HT1080 (cell line): ENCODE measurements around the gene PIPOX. TPM values are rescaled to one million over a fixed set of nuclear protein-coding genes. Genes with fewer than 3 reads are reported as not detected.

Experiments
- DNase-seq: peaks from one replicate; pipeline ENCODE4 v3.0.0-alpha.2; 2015; ENCODE audit warnings: low read depth
- total RNA-seq: library from RNA; depleted of rRNA; stranded (reverse); fragments of >200 nt; shearing (Covaris generic); gene quantifications from 2 replicates; pipeline ENCODE4 v1.2.3, GENCODE V29; 2014

PIPOX gene
- total RNA-seq, 1 experiment from 2014 or later: 0.14 TPM

DNA sequence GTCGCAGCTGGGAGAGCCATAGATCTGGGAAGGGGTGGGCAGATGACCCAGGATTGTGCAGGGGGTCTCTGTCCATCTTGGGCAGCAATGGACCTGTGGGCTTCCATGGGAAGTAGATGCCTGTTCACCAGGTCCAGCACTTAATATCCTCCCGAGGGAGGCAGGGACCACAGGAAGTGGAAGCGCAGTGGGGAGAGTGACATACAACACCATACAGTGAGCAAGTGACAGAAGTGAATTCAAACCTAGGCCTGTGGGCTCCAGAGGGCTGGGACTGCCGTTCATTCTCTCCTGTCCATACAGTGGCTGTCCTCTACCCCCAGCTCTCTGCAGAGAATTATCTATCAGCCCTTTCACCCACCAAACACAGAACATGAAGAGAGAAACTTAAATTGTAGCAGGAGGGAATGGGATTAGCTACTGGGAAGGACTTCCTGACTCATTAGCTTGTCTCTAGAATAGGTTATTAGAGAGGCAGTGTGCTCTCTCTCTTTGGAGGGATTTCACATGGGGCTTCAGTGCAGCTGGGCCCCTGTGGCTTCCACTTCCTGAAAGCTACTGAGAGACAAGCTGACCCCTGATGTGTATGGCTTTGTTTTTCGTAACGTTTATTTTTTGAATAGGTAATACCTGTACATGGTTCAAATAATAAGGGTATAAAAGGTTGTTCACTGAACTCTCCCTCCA, 24.0 kb upstream of the PIPOX start:
- no peak for DNase-seq

DNA sequence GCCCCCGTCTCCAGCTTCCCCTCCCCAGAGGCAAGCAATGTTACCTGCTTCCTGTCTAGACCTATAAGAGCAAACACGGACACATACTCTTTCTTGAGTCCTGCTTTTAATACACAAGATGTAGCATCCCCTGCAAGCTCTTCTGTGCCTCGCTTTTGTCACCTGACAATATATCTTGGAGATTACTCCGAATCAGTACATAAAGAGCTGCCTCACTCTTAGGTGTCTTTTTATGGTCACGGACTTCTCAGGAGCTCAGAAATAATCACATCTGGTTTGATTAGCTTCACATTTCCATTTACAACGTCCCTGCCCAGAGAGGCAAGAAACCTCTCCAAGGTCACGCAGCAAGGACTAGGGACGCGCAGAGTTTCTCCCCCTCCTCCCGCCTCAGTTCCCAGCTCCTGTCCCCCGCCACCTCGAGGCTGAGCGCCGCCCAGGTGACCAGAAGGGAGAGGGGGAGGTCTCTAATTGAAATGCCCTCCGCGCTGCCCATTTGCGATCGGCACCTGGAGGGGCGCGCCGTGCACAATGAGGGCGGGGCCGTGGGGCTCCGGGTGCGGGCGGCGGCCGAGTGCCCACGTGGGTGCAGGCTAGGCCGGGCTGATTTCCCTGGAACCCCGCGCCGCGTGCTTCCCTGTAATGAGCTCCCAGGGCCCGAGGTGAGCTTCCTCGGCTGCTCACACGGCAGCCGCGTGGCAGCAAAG, 23.3 kb upstream of the PIPOX start:
- DNase-seq: no peak

- no peak for DNase-seq
These were observed 22.4 kb upstream of the PIPOX start for GRCh38 chr17:29020576-29020975.

- no peak for DNase-seq
These were observed 21.7 kb upstream of the PIPOX start for GRCh38 chr17:29021226-29021625.

DNA sequence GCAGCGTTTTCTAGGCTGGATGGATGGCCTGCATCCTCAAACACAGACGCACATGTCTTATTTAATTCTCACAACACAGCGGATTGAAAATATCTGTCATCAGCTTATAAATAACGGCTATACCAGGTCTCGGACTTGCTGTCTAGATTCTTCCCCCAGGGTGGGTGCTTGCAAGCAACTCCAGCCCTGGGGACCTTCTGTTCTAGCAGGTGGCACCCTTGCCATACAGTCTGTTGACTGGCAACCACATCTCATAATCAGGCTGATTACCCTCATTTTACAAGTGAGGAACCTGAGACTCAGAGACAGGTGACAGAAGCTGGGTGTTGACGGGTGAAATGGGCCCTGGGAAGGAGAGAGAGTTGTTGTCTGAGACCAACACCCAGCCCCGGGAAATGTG, 20.9 kb upstream of the PIPOX start:
- no peak for DNase-seq

DNA sequence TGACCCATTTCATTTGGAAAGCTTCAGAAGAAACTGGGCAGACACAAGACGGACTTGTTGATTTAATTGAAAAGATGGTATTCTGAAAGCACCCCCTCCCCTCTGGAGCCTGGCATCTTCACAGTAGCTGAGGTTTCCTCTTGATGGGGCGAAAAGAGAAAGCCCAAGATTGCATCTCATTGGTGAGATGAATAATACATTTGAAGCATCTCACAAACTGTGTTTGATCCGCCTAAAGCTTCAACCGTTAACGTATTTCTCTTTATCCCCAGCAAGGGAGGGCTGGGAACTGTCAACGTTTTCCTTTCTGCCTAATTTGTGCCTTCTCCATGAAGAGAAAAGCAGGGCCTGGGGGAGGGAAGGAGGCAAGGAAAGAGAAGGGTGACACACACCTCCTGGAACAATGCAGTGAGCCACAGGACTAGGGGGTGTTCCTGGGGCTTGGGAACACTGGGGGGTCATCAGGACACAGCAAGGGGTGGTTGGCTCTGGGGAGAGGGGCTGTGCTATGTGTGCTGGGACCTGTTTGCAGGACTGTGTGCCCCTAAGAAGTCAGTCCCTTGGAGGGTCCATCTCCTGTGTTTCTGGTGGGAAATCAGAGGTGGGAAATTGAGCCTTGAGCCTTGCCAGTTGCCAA, 18.5 kb upstream of the PIPOX start:
- no peak for DNase-seq

- DNase-seq: no peak
These were observed 11.5 kb upstream of the PIPOX start for GRCh38 chr17:29031488-29031887.

- no peak for DNase-seq
These were observed 10.7 kb upstream of the PIPOX start for GRCh38 chr17:29032013-29032856.

DNA sequence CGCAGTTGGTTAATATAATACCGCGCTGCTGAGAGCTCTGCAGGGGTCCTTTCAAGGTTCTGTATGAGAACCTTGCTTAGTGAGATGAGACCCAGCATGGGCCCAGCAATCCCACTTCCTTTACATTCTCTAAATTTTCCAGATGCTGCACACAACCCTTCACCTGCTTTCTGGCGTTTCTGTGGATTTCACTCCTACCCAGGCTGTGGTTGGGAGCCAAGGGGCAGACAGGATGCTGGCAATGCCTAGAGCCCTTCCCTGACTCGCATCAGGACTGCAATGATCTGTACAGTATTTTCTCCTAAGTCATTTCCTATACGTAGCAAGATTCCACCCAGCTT, 10.1 kb upstream of the PIPOX start:
- peak; percentile 25 for DNase-seq

DNA sequence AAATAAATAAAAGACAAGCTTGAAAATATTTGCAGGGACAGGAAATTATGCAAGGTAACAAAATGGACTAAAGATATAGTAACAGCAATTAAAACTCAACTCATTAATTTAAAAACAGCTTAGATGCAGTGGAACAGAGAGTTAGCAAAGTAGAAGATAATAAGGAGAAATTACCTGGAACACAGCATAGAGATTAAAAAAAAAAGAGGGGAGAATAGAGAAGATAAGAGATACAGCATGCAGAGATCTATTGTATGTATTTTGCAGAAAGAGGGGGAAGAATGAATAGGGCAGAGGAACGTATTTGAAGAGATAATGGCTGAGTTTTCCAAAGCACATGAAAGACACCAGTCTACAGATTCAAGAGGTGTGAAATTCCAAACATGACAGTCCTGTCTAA, 8.4 kb upstream of the PIPOX start:
- no peak for DNase-seq

- DNase-seq: no peak
These were observed 6.4 kb upstream of the PIPOX start for GRCh38 chr17:29036584-29036983.

DNA sequence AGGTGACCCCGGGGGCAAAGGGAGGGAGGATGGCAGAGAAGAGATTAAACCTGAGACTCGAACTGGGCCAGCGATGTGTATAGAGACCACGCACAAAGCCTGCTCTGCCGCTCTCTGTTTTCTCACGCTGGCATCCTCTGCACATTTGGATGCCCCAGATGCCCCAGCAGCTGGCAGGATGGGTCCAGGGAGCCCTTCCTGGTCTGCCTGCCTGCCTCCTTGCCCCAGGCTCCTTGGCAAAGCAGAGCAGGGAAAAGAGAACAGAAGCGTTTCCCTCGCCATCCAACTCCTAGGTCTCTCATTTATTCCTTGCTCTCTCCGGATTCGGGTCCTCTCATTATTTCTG, 5.2 kb upstream of the PIPOX start:
- DNase-seq: no peak

DNA sequence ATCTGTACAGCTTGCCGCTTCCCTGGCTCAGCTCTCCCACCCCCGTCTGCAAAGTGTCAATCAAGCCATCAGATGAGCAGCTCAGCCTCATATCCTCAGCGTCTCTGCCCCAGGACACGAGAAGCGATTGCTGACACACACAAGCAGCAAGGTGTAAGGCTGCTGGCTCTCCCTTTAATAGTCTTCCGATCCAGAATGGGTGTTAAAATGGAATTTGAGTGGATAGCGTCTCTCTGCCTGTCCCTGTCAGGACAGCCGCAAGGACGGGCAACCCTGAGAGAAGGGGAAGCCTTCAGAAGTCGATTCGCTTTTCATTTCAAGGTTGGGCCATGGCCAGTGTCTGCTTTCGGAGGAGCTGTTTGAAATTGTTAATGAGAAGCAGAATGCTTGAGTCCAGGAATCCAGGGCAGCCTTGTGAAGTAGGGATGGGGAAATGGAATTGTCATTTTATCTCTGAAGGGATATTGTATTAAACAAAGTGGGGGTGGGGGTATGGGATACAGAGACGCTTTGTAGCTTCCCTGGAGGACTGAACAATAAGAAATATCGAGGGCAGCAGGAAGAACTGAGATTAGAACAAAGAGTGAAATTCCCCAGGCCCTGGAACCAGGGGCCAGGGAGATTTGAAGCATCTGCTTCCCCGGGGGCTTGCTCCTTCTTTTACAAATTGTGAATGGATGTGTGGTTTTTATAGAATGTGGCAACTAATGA, 4.7 kb upstream of the PIPOX start:
- DNase-seq: no peak

- DNase-seq: peak; percentile 87
These were observed 3.0 kb upstream of the PIPOX start for GRCh38 chr17:29039764-29040598.

- DNase-seq: no peak
These were observed 1.9 kb upstream of the PIPOX start for GRCh38 chr17:29041091-29041490.

GRCh38 chr17:29041571-29041970, 1.4 kb upstream of the PIPOX start:
- no peak for DNase-seq

DNA sequence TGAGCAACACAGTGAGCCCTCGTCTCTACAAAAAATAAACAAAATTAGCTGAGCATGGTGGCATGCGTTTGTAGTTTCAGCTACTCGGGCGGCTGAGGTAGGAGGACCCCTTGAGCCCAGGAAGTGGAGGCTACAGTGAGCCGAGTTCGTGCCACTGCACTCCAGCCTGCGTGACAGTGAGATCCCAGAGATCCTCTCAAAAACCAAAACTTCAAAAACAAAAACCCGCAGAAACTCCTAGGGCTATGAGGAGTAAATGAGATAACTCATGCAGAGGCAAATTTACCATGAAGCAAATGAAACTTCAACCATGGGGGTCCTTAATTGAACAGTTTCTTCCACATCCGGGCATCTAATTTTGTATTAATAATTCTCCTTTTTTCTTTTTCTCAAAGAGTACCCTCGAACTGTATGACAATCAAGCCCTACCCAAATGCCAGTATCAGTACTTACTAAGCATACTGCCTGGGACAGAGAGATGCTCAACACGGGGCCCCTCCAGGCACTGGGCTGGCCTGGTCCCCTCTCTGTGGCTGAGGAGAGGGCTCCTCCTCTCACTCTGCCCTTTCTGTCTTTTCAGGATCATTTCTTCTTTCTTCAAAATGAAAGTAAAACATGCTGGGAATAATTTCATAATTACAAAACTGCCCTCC, 789 bp upstream of the PIPOX start:
- DNase-seq: no peak

GRCh38 chr17:29043539-29044145, 701 bp downstream of the PIPOX start:
- no peak for DNase-seq

GRCh38 chr17:29045026-29045425, 2.1 kb downstream of the PIPOX start:
- no peak for DNase-seq
